GM19455 (cell line): ENCODE results near the gene PHF2.

ENCODE experiments used
- ATAC-seq: cut with Tn5 transposase; IDR thresholded peaks from one replicate; pipeline ENCODE4 v1.9.1; 2021; ENCODE audit not compliant: unreplicated experiment

The PHF2 gene

GRCh38 chr9:93622691-93623090 lies 46.3 kb downstream of the PHF2 start:
- no peak for ATAC-seq

GRCh38 chr9:93623753-93624152 lies 47.4 kb downstream of the PHF2 start:
- ATAC-seq: no peak

GRCh38 chr9:93624431-93624834 lies 48.0 kb downstream of the PHF2 start:
- no peak for ATAC-seq

- ATAC-seq: no peak
Measured at GRCh38 chr9:93624977-93625376, 48.6 kb downstream of the PHF2 start.

GRCh38 chr9:93629920-93630319 lies 53.5 kb downstream of the PHF2 start:
- no peak for ATAC-seq

- no peak for ATAC-seq
Measured at GRCh38 chr9:93630806-93631411, 54.5 kb downstream of the PHF2 start.

- no peak for ATAC-seq
Measured at GRCh38 chr9:93633492-93634221, 57.3 kb downstream of the PHF2 start.

- no peak for ATAC-seq
Measured at GRCh38 chr9:93634311-93635185, 58.2 kb downstream of the PHF2 start.

GRCh38 chr9:93635186-93636107 lies 59.1 kb downstream of the PHF2 start:
- ATAC-seq: no peak

- ATAC-seq: no peak
Measured at GRCh38 chr9:93636172-93636661, 59.8 kb downstream of the PHF2 start.

- ATAC-seq: no peak
Measured at GRCh38 chr9:93636667-93637066, 60.3 kb downstream of the PHF2 start.

GRCh38 chr9:93637886-93638285 lies 61.5 kb downstream of the PHF2 start:
- no peak for ATAC-seq

GRCh38 chr9:93640027-93640426 lies 63.6 kb downstream of the PHF2 start:
- no peak for ATAC-seq

GRCh38 chr9:93642961-93643360 lies 66.6 kb downstream of the PHF2 start:
- ATAC-seq: no peak

- ATAC-seq: no peak
Measured at GRCh38 chr9:93644397-93645088, 68.2 kb downstream of the PHF2 start.

- ATAC-seq: no peak
Measured at GRCh38 chr9:93645149-93645889, 68.9 kb downstream of the PHF2 start.

- no peak for ATAC-seq
Measured at GRCh38 chr9:93645921-93646639, 69.7 kb downstream of the PHF2 start.

GRCh38 chr9:93646640-93647178 lies 70.3 kb downstream of the PHF2 start:
- no peak for ATAC-seq
